Activated naive CD4-positive, alpha-beta T cell treated with anti-CD3 and anti-CD28 coated beads, Interleukin-2, amount 10 ng/mL, durations not matched to agents 7 days and 5 days (primary cell): ENCODE data around the gene MRTFB.
"Not testable (repeated sequence)": the region's sequence is repeated elsewhere in the genome, so short reads cannot be mapped to it uniquely, and the experiment has no call there.

Source experiments
- CTCF ChIA-PET: fragments of 350-600 bp; sonication (Branson Sonifier 250); formaldehyde crosslinking; loops from one replicate; lab custom pipeline; 2021; ENCODE audit warnings: antibody characterized with exemption; lab: Charles Lee
- DNase-seq: peaks from one replicate; pipeline ENCODE4 v3.0.0-alpha.2; 2020
- H3K27ac Mint-ChIP-seq: one replicate; pipeline ENCODE4 v1.8.0; 2021; ENCODE audit warnings: mild to moderate bottlenecking, moderate library complexity, mixed read lengths
- H3K27me3 Mint-ChIP-seq: one replicate; pipeline ENCODE4 v1.8.0; 2021; ENCODE audit warnings: mild to moderate bottlenecking, mixed read lengths
- H3K36me3 Mint-ChIP-seq: one replicate; pipeline ENCODE4 v1.8.0; 2021; ENCODE audit warnings: mixed read lengths
- H3K4me1 Mint-ChIP-seq: one replicate; pipeline ENCODE4 v1.8.0; 2021; ENCODE audit warnings: mixed read lengths
- H3K4me3 Mint-ChIP-seq: one replicate; pipeline ENCODE4 v1.8.0; 2021; ENCODE audit warnings: mild to moderate bottlenecking, moderate library complexity, mixed read lengths
- H3K9me3 Mint-ChIP-seq: one replicate; pipeline ENCODE4 v1.8.0; 2021; ENCODE audit warnings: mixed read lengths

MRTFB gene

GRCh38 chr16:14047121-14047859 lies 23.8 kb upstream of the MRTFB start:
- H3K4me1 Mint-ChIP-seq, CTCF ChIA-PET, H3K27ac Mint-ChIP-seq: not testable (repeated sequence)

GRCh38 chr16:14050291-14051027 lies 20.7 kb upstream of the MRTFB start:
- CTCF ChIA-PET: no interaction called here
- Mint-ChIP-seq H3K36me3 (no peaks in the 10 kb centered on the region), H3K9me3 (no peaks in the 10 kb centered on the region), H3K27ac (no peak overlapping the region), H3K4me3 (no peak overlapping the region), H3K27me3 (no peaks in the 10 kb centered on the region), H3K4me1 (no peaks in the 10 kb centered on the region)
- no peak for DNase-seq

More at GRCh38 chr16:14047121-14047859, 23.8 kb upstream of the MRTFB start:
- not testable (repeated sequence) for H3K36me3 Mint-ChIP-seq, H3K27me3 Mint-ChIP-seq, H3K9me3 Mint-ChIP-seq, H3K4me3 Mint-ChIP-seq, DNase-seq

- Mint-ChIP-seq H3K27me3 (no peaks in the 10 kb centered on the region), H3K9me3 (no peaks in the 10 kb centered on the region), H3K27ac (no peak overlapping the region), H3K36me3 (no peaks in the 10 kb centered on the region), H3K4me1 (no peaks in the 10 kb centered on the region), H3K4me3 (no peak overlapping the region)
- DNase-seq: no peak
- CTCF ChIA-PET: no interaction called here
These were observed 19.9 kb upstream of the MRTFB start for GRCh38 chr16:14051103-14051729.

GRCh38 chr16:14056970-14057369 lies 14.1 kb upstream of the MRTFB start:
- Mint-ChIP-seq H3K4me1 (no peaks in the 10 kb centered on the region), H3K36me3 (no peaks in the 10 kb centered on the region), H3K27ac (no peak overlapping the region), H3K4me3 (no peak overlapping the region), H3K27me3 (peaks cover 14% of the 10 kb centered on the region), H3K9me3 (no peaks in the 10 kb centered on the region)
- CTCF ChIA-PET: no interaction called here
- no peak for DNase-seq

- no peak overlapping the region for H3K4me3 Mint-ChIP-seq
- CTCF ChIA-PET: no interaction called here
- H3K4me1 Mint-ChIP-seq: no peaks in the 10 kb centered on the region
- no peak overlapping the region for H3K27ac Mint-ChIP-seq
- H3K9me3 Mint-ChIP-seq: no peaks in the 10 kb centered on the region
- H3K36me3 Mint-ChIP-seq: no peaks in the 10 kb centered on the region
- DNase-seq: no peak
- peaks cover 14% of the 10 kb centered on the region for H3K27me3 Mint-ChIP-seq
These were observed 13.2 kb upstream of the MRTFB start for GRCh38 chr16:14057878-14058382.

GRCh38 chr16:14061732-14062259 lies 9.3 kb upstream of the MRTFB start:
- no peak overlapping the region for H3K27ac Mint-ChIP-seq
- H3K9me3 Mint-ChIP-seq: no peaks in the 10 kb centered on the region
- H3K4me3 Mint-ChIP-seq: no peak overlapping the region
- no peak for DNase-seq
- CTCF ChIA-PET: no interaction called here
- H3K36me3 Mint-ChIP-seq: no peaks in the 10 kb centered on the region
- peaks cover 14% of the 10 kb centered on the region for H3K27me3 Mint-ChIP-seq
- no peaks in the 10 kb centered on the region for H3K4me1 Mint-ChIP-seq

GRCh38 chr16:14062261-14062660 lies 8.9 kb upstream of the MRTFB start:
- no peak for DNase-seq
- Mint-ChIP-seq H3K27ac (no peak overlapping the region), H3K27me3 (peaks cover 13% of the 10 kb centered on the region), H3K4me1 (no peaks in the 10 kb centered on the region), H3K36me3 (no peaks in the 10 kb centered on the region), H3K4me3 (no peak overlapping the region), H3K9me3 (no peaks in the 10 kb centered on the region)
- CTCF ChIA-PET: no interaction called here

GRCh38 chr16:14063618-14064581 lies 7.2 kb upstream of the MRTFB start:
- Mint-ChIP-seq H3K36me3 (no peaks in the 10 kb centered on the region), H3K4me3 (no peak overlapping the region), H3K27me3 (peaks cover 8% of the 10 kb centered on the region), H3K27ac (no peak overlapping the region), H3K4me1 (no peaks in the 10 kb centered on the region), H3K9me3 (no peaks in the 10 kb centered on the region)
- no peak for DNase-seq
- CTCF ChIA-PET: no interaction called here

GRCh38 chr16:14069818-14070217 lies 1.3 kb upstream of the MRTFB start:
- peak overlapping the region; percentile 84 for H3K4me3 Mint-ChIP-seq
- no peaks in the 10 kb centered on the region for H3K9me3 Mint-ChIP-seq
- H3K27me3 Mint-ChIP-seq: peaks cover 3% of the 10 kb centered on the region
- peak overlapping the region; percentile 43 for H3K27ac Mint-ChIP-seq
- CTCF ChIA-PET: interaction anchor here (1.1 kb wide), 1 partner anchor 150 kb away, joined by 3 read pairs; the partner anchor contains the start of gene ERCC4
- H3K36me3 Mint-ChIP-seq: no peaks in the 10 kb centered on the region
- no peak for DNase-seq
- peaks cover 16% of the 10 kb centered on the region for H3K4me1 Mint-ChIP-seq

- Mint-ChIP-seq H3K9me3 (no peaks in the 10 kb centered on the region), H3K27me3 (peaks cover 3% of the 10 kb centered on the region), H3K4me1 (peaks cover 16% of the 10 kb centered on the region), H3K36me3 (no peaks in the 10 kb centered on the region), H3K27ac (peak overlapping the region; percentile 79), H3K4me3 (peak overlapping the region; percentile 84)
- no peak for DNase-seq
- CTCF ChIA-PET: interaction anchor here (1.1 kb wide), 1 partner anchor 151 kb away, joined by 3 read pairs; the partner anchor contains the start of gene ERCC4
These were observed 603 bp upstream of the MRTFB start for GRCh38 chr16:14070555-14070876.

- Mint-ChIP-seq H3K4me3 (peak overlapping the region; percentile 83), H3K27me3 (peaks cover 3% of the 10 kb centered on the region), H3K27ac (peak overlapping the region; percentile 74), H3K36me3 (no peaks in the 10 kb centered on the region), H3K4me1 (peaks cover 16% of the 10 kb centered on the region), H3K9me3 (no peaks in the 10 kb centered on the region)
- CTCF ChIA-PET: no interaction called here
- DNase-seq: no peak
These were observed 605 bp downstream of the MRTFB start for GRCh38 chr16:14071576-14072271.

GRCh38 chr16:14072360-14072759 lies 1.2 kb downstream of the MRTFB start:
- Mint-ChIP-seq H3K27ac (no peak overlapping the region), H3K4me1 (peaks cover 16% of the 10 kb centered on the region), H3K36me3 (no peaks in the 10 kb centered on the region), H3K9me3 (no peaks in the 10 kb centered on the region), H3K4me3 (peak overlapping the region; percentile 83), H3K27me3 (no peaks in the 10 kb centered on the region)
- no peak for DNase-seq
- CTCF ChIA-PET: no interaction called here

GRCh38 chr16:14074544-14074943 lies 3.4 kb downstream of the MRTFB start:
- Mint-ChIP-seq H3K27ac (no peak overlapping the region), H3K4me3 (no peak overlapping the region), H3K4me1 (peaks cover 16% of the 10 kb centered on the region), H3K36me3 (no peaks in the 10 kb centered on the region), H3K27me3 (no peaks in the 10 kb centered on the region), H3K9me3 (no peaks in the 10 kb centered on the region)
- no peak for DNase-seq
- CTCF ChIA-PET: no interaction called here
